NCI-H1092 (cell line): ENCODE measurements around the gene ECI1.

Experiments
- DNase-seq: peaks from one replicate; lab custom pipeline; 2025; lab: John Stamatoyannopoulos, UW

The ECI1 gene

DNA sequence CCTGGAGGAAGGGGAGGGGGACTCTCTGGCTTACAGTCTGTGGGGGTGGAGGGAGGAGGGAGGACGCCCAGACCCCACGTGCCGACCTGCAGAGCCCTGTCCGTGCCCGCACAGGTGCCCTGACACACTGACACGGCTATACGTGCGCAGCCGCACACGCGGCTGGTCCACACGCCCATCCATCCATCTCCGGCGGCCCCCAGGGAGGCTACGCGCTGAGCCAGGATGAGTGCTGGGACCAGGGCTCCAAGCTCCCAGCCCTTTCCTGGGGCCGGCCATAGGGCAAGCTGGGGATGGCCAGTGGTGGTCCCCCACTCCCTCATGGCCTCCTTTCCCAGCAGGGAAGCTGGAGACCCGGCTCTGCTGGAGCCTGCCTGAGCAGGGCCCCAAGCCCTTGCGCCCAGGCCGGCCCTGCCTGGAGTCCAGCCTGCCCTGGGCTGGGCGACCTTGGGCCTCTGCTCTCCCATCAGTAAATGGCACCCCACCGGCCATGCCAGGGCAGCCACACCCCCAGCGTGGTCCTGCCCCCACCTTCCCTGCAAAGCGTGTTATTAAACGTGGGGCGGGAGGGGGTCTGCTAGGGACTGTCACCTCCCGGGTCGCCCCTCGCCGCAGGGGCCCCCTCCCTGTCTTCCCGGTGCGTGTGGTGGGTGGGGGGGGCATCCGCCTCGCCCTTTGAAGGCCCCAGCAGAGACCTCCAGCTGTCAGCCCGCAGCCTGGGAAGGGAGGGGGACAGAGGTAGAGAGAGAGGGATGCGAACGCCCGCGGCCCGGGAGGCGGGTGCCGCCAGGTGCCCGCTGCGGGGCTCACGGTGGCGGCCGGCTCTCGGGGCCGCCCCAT is 55.8 kb downstream of the ECI1 start:
- DNase-seq, result no peak

DNA sequence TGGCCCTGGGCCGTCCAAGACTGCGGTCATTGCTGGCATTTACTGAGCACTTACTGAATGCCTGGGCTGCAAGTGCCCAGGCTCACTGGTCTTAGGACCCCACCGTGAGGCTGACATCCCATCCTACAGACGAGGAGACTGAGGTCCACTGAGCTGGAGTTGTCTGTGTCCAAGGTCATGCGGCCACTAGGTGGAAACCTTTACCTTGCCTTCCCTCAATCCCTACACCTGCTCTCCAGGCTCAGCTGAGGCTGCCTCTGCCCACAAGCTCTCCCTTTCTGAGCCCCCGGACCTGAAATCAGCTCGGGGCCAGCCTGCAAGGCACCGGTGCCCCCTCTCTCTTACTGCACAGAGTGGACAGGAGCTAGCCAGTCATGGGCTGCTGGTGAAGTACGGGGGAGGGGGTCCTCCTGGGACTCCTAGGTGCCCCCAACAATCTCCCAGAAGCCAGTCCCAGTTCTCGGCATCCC is 56.5 kb downstream of the ECI1 start:
- DNase-seq, result peak; percentile 41

DNA sequence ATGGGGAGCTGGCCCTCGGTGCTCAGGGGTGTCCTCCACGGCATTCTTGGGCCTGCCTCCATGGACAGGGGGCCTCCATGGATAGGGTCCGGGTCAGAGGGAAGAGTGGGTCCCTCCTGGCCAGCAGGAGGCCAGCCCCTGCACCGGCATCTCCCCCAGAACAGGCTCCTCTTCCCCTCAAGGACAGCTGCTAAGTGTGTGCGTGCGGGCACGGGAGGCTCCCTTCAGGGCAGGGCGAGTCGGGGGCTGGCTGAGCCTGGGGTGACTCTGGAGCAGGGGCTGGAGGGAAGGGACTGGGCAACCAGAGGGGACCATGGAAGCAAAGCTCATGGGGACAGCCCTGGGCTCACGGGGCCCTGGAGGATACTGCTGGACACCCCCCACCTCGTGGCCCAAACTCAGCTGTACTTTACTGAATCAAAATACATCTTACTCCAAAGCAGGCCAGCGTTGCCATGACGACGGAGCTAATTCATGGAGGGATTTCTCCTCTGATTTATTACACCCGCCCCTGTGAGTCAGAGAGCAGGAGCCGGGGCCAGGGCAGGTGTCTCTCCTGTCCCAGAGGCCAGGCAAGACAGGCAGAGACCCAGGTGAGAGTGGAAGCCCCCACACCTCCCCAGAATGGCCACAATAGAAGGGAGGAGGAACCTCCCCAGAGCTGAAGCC is 57.1 kb downstream of the ECI1 start:
- no peak for DNase-seq

DNA sequence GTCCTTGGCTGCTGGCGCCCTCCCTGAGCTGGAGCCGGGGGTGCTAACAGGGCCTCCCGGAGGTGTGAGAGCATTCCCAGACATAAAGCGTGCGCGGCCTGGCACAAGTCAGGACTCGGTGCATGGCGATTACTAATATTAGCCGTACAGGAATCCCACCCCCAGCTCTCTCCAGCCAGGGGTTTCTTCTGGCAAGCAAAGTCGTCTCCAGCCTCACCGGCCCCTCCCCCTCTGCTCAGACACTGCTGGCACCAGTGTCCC is 60.0 kb downstream of the ECI1 start:
- DNase-seq, result no peak

DNA sequence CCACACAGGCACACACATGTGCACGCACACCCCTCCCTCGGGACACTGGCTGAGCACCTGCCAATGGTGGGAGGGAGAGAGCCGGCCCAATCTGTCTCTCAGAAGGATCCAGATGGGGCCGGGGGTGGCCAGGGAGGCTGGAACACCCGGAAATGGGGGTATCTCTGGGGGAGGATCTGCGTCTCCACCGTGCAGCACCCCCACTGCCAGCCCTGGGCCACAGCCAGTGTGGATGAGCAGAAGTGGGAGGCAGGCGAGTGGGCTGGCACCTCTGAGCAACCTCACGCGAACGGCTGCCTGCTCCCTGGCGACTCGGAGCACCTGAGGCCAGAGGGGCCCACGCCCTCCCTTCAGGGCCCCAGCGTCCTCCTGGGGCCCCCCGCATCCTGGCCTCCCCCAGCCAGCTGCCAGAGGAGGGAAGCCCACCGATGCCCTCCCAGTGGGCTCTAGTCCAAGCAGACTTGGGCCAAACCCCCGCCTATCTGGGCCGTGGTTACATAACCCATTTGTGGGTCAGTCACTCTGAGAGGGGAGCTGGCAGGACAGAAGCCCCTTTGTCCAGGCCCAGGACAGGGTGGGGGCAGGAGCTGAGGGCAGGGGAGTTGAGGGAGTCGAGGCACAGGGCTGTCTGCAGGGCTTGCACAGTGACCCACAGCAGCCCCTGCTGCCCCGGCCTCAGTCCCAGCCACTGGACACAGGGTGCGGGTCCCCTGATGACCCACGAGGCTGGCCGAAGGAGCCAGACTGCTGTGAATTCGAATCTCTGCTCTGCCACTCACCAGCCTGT is 60.5 kb downstream of the ECI1 start:
- no peak for DNase-seq

DNA sequence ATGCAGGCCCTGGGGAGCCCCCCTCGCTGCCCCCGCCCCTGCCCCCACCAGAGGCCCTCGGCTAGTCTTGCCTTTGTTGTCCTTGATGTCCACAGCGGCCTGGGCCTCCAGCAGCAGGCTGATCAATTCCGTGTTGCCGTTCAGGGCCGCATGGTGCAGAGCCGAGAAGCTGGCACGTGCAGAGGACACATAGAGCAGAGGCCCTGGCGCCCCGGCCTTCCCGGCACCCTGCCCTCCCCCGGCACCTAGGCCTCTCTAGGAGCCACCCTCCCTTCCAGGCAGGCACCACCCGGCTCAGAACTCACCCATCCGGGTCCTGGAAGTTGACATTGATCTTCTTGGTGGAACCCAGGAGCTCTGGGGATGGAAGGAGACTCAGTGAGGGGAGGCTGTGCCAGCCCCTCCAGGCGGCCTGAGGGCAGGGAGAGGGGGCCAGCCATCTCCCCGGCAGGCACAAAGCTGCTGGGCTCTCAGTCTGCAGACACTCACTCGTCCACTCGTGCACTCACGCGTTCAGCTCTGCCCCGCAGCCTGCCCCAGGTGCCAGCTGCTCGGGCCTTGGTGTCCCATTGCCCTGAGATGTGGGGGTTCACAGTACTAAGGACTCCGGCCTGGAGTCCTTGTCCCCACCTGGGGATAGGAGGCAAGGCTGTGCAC is 61.3 kb downstream of the ECI1 start:
- no peak for DNase-seq
